Measurements from ENCODE around the gene WDR35. TPM values are rescaled to one million over a fixed set of nuclear protein-coding genes. Genes with fewer than 3 reads are reported as not detected.
"Not testable (repeated sequence)": the region's sequence is repeated elsewhere in the genome, so short reads cannot be mapped to it uniquely, and the experiment has no call there.

The WDR35 gene
- total and polyA plus RNA-seq, 2 donors (not counting 3 experiments of a cell fraction or from before 2014, with no cell fraction given): 3.6 to 8.0 TPM

DNA sequence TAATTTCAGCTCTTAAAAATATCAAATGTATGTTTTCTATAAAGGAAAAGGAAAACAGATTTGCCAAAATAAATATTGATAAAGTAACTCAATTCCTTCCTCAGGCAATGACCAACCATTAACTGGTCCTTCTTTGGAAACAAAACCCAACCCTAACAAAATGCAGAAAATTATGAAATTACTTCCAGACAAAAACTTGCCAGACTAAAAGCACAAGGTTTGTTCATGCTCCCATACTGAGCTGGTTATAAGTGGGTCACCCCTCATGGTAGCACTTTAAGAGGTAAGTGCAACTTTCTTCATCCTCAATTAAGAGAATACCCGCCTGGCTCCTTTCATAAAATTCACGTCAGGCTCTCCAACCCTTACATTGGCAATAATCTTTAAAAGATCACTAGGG lies 57.0 kb downstream of the WDR35 start:
- peak overlapping the region; percentile 99 for H3K27ac ChIP-seq (ENCODE audit: insufficient read depth, low read depth, low read length)
- no peaks in the 10 kb centered on the region for H3K9me1 ChIP-seq (replicated peaks; ENCODE audit: control insufficient read depth, extremely low read depth, insufficient read depth, low read length)
- no peaks in the 10 kb centered on the region for H3K9me3 ChIP-seq (replicated peaks; ENCODE audit: control insufficient read depth, insufficient read depth, low read length)
- TSS peak; percentile 92 for BruUV-seq (replicated peaks)
- peaks cover 28% of the 10 kb centered on the region for H3K4me1 ChIP-seq (ENCODE audit: control insufficient read depth, extremely low read depth, insufficient read depth, low read length)
- H4K20me1 ChIP-seq (replicated peaks; ENCODE audit: control insufficient read depth, extremely low read depth, insufficient read depth, low read length): no peaks in the 10 kb centered on the region
- FAIRE-seq (no peak), DNase-seq (ENCODE audit: low read depth, low spot score) (peak; percentile 78)
- intact Hi-C loops (cut with micrococcal nuclease) (loop anchor here (1.0 kb wide), 3 partner anchors 32 to 70 kb away; partner anchors contain the start of gene TTC32), dilution Hi-C loops (cut with MboI; ENCODE audit: extremely low pct_ligation_motif_present, low sequenced_read_pairs) (no loop called here)
- no peaks in the 10 kb centered on the region for H3K79me2 ChIP-seq (ENCODE audit: control insufficient read depth, insufficient read depth, low read length)
- peak overlapping the region; percentile 7 to 66 (median 21) for H3K4me3 ChIP-seq (replicated peaks in 1 of 3; ENCODE audit: insufficient read depth in 1 of 3, low read depth in 1 of 3, low read length in 3 of 3)
- H3K4me2 ChIP-seq (ENCODE audit: insufficient read depth, low read length): peak overlapping the region; percentile 96
- CTCF ChIA-PET: interaction anchor here (0.9 to 1.9 kb wide), 10 partner anchors 8 to 83 kb away, joined by 3 to 7 read pairs (median 4); no protein-coding TSS in a partner anchor
- peaks cover 3 to 7% of the 10 kb centered on the region in 2 experiments for H3K36me3 ChIP-seq (ENCODE audit: control insufficient read depth in 2 of 2, extremely low read depth in 1 of 2, insufficient read depth in 2 of 2, low read length in 2 of 2)
- H2AFZ ChIP-seq (ENCODE audit: low read depth, low read length): no peak overlapping the region
- peak overlapping the region; percentile 95 for H3K9ac ChIP-seq (replicated peaks; ENCODE audit: extremely low read depth, insufficient read depth, low read length)
- no peak for TF ChIP-seq POLR2AphosphoS5 (IDR thresholded peaks at IDR 0.05; ENCODE audit: insufficient read depth, low read depth, low read length)
- peak; percentile 16 for TF ChIP-seq POLR2A (IDR thresholded peaks at IDR 0.05; ENCODE audit: low read depth, low read length)
- no peak for TF ChIP-seq EZH2 (IDR thresholded peaks at IDR 0.05; ENCODE audit: borderline replicate concordance, low read depth, low read length, severe bottlenecking)
- POLR2A ChIA-PET: interaction anchor here (0.7 to 2.2 kb wide), 4 partner anchors 8 to 664 kb away, joined by 3 to 7 read pairs (median 3); partner anchors contain the start of gene RHOB
- H3K27me3 ChIP-seq (ENCODE audit: control insufficient read depth in 2 of 2, insufficient read depth in 2 of 2, low read length in 2 of 2): no peaks in the 10 kb centered on the region

DNA sequence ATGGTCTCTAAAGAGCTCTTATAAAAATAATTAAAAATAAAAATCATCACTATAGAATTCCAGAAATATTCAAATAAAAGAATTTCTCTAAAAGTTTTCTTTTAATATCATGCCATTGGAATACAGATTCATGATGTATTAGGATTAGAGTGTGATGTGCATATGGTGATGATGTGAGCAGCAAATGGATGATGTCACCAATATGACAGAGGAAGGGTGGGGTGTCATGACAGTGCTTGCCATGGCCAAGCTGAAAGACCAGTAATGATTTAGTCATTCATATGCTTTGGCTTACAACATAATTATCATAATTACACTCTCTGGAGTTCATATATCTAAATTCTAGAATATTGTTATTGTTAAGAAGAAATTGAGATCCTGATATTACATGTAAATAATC lies 60.7 kb downstream of the WDR35 start:
- CTCF ChIA-PET: interaction anchor here (0.7 kb wide), 1 partner anchor 11 kb away, joined by 3 read pairs; no protein-coding TSS in a partner anchor
- Histone ChIP-seq H3K27ac (ENCODE audit: insufficient read depth, low read depth, low read length) (no peak overlapping the region), H3K36me3 (ENCODE audit: control insufficient read depth in 2 of 2, extremely low read depth in 1 of 2, insufficient read depth in 2 of 2, low read length in 2 of 2) (peaks cover 0 to 3% of the 10 kb centered on the region in 2 experiments), H3K4me1 (ENCODE audit: control insufficient read depth, extremely low read depth, insufficient read depth, low read length) (peaks cover 33% of the 10 kb centered on the region), H3K79me2 (ENCODE audit: control insufficient read depth, insufficient read depth, low read length) (no peaks in the 10 kb centered on the region), H4K20me1 (replicated peaks; ENCODE audit: control insufficient read depth, extremely low read depth, insufficient read depth, low read length) (no peaks in the 10 kb centered on the region), H3K27me3 (ENCODE audit: control insufficient read depth in 2 of 2, insufficient read depth in 2 of 2, low read length in 2 of 2) (no peaks in the 10 kb centered on the region), H3K4me2 (ENCODE audit: insufficient read depth, low read length) (no peak overlapping the region), H3K9ac (replicated peaks; ENCODE audit: extremely low read depth, insufficient read depth, low read length) (no peak overlapping the region), H2AFZ (ENCODE audit: low read depth, low read length) (no peak overlapping the region), H3K4me3 (replicated peaks in 1 of 3; ENCODE audit: insufficient read depth in 1 of 3, low read depth in 1 of 3, low read length in 3 of 3) (no peak overlapping the region), H3K9me3 (replicated peaks; ENCODE audit: control insufficient read depth, insufficient read depth, low read length) (no peaks in the 10 kb centered on the region), H3K9me1 (replicated peaks; ENCODE audit: control insufficient read depth, extremely low read depth, insufficient read depth, low read length) (no peaks in the 10 kb centered on the region)
- dilution Hi-C loops (cut with MboI; ENCODE audit: extremely low pct_ligation_motif_present, low sequenced_read_pairs): no loop called here
- POLR2A ChIA-PET: no interaction called here
- DNase-seq (ENCODE audit: low read depth, low spot score) (no peak), FAIRE-seq (no peak)
- no TSS peak for BruUV-seq (replicated peaks)
- intact Hi-C loops (cut with micrococcal nuclease): no loop called here
- no peak for TF ChIP-seq POLR2AphosphoS5 (IDR thresholded peaks at IDR 0.05; ENCODE audit: insufficient read depth, low read depth, low read length)

DNA sequence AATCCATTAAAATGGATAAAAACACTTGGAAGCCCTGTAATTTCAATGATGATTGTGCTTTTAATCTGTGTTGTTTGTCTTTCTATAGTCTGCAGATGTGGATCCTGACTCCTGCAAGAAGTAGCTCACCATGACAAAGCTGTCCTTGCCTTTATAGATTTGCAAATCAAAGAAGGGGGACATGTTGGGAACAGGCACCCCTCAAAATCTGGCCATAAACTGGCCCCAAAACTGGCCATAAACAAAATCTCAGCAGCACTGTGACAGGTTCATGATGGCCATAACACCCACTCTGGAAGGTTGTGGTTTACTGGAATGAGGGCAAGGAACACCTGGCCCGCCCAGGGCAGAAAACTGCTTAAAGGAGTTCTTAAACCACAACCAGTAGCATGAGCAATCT lies 62.1 kb downstream of the WDR35 start:
- POLR2A ChIA-PET; H3K9ac ChIP-seq (replicated peaks; ENCODE audit: extremely low read depth, insufficient read depth, low read length); H3K9me3 ChIP-seq (replicated peaks; ENCODE audit: control insufficient read depth, insufficient read depth, low read length); intact Hi-C loops (cut with micrococcal nuclease); H3K79me2 ChIP-seq (ENCODE audit: control insufficient read depth, insufficient read depth, low read length); dilution Hi-C loops (cut with MboI; ENCODE audit: extremely low pct_ligation_motif_present, low sequenced_read_pairs); H4K20me1 ChIP-seq (replicated peaks; ENCODE audit: control insufficient read depth, extremely low read depth, insufficient read depth, low read length); FAIRE-seq; H3K27ac ChIP-seq (ENCODE audit: insufficient read depth, low read depth, low read length); H3K27me3 ChIP-seq (ENCODE audit: control insufficient read depth in 2 of 2, insufficient read depth in 2 of 2, low read length in 2 of 2); CTCF ChIA-PET; H3K4me3 ChIP-seq (replicated peaks in 1 of 3; ENCODE audit: insufficient read depth in 1 of 3, low read depth in 1 of 3, low read length in 3 of 3); H3K4me2 ChIP-seq (ENCODE audit: insufficient read depth, low read length); H3K9me1 ChIP-seq (replicated peaks; ENCODE audit: control insufficient read depth, extremely low read depth, insufficient read depth, low read length); BruUV-seq (replicated peaks); DNase-seq (ENCODE audit: low read depth, low spot score); H3K36me3 ChIP-seq (ENCODE audit: control insufficient read depth in 2 of 2, extremely low read depth in 1 of 2, insufficient read depth in 2 of 2, low read length in 2 of 2); H2AFZ ChIP-seq (ENCODE audit: low read depth, low read length): not testable (repeated sequence)
- H3K4me1 ChIP-seq (ENCODE audit: control insufficient read depth, extremely low read depth, insufficient read depth, low read length): peaks cover 23% of the 10 kb centered on the region
